SKM-1 treated with dmso at 0.1 percent for 144 hours (cell line): ENCODE data around the gene PNPLA6.
A peak's percentile ranks its signal among the peaks of the same experiment; 100 is the strongest.
"Not testable (repeated sequence)": the region's sequence is repeated elsewhere in the genome, so short reads cannot be mapped to it uniquely, and the experiment has no call there.

Experiments used
- DNase-seq: peaks from one replicate; lab custom pipeline; 2025; ENCODE audit not compliant: unreplicated experiment; lab: John Stamatoyannopoulos, UW

The PNPLA6 gene

DNA sequence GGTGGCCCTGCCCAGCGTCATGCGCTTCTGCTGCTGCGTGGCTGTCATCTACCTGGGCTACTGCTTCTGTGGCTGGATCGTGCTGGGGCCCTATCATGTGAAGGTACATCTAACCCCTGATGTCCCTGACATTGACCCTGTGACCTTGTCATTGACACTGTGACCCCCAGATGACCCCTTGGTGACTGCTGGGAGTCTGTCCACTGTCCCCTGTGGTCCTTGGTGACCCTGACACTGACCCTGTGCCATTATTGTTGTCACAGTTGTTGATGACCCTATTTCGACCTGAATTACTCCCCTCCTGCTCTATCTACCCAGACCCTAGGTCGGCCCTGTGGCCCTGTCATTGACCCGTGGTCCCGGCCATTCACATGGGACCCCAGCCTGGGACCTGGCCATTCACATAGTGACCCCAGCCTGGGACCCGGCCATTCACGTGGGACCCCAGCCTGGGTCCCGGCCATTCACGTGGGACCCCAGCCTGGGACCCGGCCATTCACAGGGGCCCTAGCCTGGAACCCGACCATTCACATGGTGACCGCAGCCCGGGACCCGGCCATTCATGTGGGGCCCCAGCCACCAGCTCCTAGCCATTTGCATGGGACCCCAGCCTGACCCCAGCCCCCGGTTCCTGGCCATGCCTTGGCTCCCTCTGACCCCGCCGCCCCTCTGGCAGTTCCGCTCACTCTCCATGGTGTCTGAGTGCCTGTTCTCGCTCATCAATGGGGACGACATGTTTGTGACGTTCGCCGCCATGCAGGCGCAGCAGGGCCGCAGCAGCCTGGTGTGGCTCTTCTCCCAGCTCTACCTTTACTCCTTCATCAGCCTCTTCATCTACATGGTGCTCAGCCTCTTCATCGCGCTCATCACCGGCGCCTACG, 5.7 kb upstream of the PNPLA6 start:
- DNase-seq, result no peak

DNA sequence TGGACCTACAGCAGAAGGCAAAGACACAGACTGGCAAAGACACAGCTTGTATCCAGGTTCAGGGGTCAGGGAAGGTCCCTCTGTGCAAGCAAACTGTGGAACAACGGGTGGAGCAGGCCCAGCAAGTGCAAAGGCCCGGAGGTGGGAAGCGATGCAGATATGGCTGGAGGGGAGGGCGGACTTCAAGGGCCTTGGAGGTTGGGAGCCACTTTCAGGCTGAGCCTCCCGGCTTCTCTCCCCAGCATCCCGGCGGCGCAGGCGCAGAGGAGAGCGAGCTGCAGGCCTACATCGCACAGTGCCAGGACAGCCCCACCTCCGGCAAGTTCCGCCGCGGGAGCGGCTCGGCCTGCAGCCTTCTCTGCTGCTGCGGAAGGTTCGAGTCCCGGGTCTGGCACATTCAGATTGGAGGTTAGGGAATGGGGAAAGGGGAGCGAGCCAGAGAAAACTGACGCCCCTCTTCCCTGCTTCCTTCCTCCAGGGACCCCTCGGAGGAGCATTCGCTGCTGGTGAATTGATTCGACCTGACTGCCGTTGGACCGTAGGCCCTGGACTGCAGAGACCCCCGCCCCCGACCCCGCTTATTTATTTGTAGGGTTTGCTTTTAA, 2.1 kb upstream of the PNPLA6 start:
- no peak for DNase-seq

DNA sequence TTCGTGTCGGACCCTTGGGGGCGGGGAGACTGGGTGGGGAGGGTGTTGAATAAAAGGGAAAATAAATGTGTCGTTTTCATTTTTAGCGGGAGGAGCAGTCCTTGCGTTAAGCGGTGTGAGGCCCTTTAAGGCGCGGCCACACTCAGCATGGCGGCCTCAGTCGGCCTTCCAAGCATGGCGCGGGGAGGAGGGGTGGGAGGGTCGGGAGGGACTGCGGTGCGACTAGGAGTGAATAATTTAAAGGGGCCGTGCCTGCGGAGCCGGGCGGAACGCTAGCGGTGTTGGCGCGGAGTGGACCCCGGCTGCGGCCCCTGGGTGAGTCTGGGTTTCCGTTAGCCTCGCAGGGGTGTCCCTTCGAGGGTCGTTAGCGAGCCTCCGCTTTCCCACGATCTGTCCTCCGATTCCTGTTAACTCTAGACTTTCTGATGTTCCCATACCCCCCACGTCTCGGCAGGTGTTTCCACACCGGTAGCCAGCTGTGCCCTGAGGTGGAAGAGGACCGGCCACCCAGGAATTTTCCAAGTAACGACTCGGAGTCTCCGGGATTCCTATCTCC, 1.5 kb upstream of the PNPLA6 start:
- no peak for DNase-seq

DNA sequence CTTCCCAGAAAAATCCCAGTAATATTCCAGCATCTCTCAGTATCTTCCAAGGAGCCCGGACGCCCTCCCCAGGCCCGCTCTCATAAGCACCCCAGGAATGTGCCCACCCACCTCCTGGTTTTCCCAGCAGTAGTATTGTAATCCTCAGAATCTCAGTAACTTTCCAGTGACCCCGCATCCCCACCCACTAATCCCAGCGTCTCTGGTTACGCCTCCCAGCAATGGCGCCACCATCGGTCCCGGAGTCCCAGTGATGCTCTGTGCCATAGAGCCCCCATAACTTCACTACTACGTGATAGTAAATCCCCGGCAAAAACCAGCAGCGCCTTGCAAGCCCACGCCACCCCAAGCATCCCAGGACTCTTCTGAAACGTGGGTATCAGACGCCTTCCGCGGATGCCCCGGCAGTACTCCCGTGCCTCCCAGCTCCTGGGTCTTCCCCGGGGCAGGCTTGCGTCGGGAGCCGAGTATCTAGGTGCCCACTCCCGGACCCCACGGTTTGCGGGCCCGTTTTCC, 928 bp upstream of the PNPLA6 start:
- DNase-seq, result no peak

DNA sequence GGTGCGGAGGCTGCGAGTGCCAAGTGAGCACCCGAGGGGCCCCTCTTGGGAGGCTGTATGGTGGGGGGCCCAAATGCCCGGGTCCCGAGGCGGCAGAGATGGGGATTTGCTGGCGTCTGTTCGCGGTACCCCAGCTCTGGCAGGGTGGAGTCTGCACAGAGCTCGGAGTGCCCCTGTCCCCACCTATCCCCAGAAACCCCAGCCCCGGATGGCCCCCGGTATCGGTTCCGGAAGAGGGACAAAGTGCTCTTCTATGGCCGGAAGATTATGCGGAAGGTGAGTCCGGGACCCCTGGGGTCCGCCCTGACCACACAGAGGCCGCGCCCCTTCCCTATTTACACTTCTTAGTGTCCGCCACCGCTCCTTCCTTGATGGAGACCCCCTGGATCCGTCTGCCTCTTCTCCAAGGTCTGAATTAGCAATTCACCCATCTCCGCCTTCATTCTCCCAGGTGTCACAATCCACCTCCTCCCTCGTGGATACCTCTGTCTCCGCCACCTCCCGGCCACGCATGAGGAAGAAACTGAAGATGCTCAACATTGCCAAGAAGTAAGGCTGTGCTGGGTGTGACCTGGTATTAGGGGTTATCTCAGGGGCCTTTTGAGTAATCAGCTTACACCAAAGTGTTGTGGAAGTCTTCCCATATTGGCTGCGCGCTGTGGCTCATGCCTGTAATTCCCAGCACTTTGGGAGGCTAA, 630 bp downstream of the PNPLA6 start:
- no peak for DNase-seq

DNA sequence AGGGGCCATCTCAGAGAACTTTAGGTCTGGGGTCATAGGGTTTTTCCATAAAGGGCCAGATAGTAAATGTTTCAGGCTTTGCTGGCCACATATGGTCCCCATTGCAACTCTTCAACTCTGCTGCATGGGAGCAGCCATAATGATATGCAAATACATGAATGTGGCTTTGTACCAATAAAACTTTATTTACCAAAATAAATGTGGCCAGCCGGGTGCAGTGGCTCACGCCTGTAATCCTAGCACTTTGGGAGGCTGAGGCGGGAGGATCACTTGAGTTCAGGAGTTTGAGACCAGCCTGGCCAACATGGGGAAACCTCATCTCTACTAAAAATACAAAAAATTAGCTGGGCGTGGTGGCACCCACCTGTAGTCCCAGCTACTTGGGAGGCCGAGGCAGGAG, 3.5 kb downstream of the PNPLA6 start:
- DNase-seq, result not testable (repeated sequence)

GRCh38 chr19:7539827-7540425, 4.4 kb downstream of the PNPLA6 start:
- DNase-seq, result no peak

DNA sequence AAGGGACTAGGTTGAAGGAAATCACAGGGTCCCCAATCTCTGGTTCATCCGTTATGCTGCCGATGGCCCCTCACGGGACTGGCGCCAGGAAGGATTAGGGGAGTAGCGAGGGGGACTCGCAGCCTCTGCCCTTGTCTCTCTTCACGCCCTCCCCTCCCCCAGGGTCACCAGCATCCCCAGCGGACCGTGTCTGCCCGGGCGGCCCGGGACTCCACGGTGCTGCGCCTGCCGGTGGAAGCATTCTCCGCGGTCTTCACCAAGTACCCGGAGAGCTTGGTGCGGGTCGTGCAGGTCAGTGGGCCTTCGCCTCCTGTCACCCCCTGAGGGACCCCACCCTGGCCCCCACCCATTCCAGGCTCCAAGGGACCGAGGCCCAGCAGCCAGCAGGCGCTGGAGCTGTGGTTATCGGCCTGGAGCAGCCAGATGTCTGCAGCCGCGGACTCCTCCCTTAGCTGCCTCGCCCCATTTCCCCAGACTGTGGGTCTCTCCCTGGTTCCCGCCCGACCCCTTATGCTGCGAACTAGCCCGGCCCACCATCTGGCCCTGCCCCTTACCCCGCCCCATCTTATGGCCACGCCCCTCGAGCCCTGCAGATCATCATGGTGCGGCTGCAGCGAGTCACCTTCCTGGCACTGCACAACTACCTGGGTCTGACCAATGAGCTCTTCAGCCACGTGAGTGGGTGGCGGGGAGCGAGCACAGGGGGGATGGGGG, 5.4 kb downstream of the PNPLA6 start:
- DNase-seq, result no peak

DNA sequence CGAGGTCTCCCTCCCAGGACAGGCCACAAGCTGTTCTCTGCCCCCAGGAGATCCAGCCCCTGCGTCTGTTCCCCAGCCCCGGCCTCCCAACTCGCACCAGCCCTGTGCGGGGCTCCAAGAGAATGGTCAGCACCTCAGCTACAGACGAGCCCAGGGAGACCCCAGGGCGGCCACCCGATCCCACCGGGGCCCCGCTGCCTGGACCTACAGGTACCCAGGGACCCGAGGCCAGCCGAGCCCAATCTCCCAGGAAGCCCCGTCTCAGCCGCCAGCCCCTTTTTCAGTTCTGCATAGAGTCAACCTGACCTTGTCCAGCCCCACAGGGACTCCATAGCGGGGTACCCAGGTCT, 5.9 kb downstream of the PNPLA6 start:
- no peak for DNase-seq

- DNase-seq, result no peak
Measured at GRCh38 chr19:7541828-7542443, 6.4 kb downstream of the PNPLA6 start.

DNA sequence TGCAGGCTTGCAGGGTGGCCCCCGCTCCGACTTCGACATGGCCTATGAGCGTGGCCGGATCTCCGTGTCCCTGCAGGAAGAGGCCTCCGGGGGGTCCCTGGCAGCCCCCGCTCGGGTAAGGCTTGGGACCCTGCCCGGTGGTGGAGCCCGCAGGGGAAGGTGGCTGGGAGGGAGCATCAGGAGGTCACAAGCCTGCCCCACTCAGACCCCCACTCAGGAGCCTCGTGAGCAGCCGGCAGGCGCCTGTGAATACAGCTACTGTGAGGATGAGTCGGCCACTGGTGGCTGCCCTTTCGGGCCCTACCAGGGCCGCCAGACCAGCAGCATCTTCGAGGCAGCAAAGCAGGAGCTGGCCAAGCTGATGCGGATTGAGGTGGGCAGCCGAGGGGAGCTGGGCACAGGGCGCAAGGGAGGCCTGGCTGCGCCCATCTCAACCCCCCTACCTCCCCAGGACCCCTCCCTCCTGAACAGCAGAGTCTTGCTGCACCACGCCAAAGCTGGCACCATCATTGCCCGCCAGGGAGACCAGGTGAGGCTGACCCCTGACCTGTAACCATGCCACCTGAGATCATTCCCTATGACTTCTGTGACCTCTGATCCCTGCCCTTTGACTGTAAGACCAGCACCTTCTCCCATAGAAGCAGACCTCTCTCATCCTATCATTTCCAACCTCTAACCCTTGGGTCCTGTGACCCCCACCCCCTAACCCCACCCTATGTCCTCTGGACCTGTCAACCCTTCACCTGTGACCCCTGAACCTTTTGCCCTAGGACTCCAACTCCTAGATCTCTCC, 7.2 kb downstream of the PNPLA6 start:
- no peak for DNase-seq

GRCh38 chr19:7544626-7545025, 9.1 kb downstream of the PNPLA6 start:
- DNase-seq, result peak; percentile 78

DNA sequence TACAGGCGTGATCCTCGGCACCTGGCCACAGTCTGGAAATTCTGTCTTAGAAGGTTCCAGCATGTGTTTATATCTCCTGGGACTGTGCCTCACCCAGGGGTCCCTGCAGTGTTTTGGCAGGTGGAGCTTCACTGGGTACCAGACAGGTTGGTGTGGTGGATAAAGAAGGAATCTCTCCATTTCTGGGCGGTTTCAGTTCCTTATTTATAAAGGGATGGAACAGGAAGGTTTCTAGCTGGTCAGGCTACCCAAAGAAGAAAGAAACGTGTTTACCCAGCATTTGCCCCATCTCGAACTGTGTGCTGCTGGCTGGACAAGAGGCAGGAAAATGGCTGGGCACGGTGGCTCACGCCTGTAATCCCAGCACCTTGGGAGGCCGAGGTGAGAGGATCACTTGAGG, 9.8 kb downstream of the PNPLA6 start:
- peak; percentile 24 for DNase-seq

GRCh38 chr19:7545904-7546303, 10.4 kb downstream of the PNPLA6 start:
- DNase-seq, result peak; percentile 77

DNA sequence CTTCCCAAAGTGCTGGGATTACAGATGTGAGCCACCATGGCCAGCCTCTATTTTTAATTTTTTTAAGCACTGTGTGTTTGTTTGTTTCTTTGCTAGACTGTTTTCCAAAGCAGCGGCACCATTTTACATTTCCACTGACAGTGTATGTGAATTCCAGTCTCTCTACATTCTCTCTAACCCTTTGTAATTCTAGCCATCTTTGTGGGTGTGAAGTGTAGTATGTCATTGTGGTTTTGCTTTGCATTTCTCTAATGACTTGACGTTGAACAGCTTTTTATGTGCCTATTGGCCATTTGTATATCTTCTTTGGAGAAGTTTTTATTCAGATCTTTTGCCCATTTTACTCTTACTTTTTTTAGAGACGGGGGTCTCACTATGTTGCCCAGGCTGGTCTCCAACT, 11.6 kb downstream of the PNPLA6 start:
- no peak for DNase-seq

DNA sequence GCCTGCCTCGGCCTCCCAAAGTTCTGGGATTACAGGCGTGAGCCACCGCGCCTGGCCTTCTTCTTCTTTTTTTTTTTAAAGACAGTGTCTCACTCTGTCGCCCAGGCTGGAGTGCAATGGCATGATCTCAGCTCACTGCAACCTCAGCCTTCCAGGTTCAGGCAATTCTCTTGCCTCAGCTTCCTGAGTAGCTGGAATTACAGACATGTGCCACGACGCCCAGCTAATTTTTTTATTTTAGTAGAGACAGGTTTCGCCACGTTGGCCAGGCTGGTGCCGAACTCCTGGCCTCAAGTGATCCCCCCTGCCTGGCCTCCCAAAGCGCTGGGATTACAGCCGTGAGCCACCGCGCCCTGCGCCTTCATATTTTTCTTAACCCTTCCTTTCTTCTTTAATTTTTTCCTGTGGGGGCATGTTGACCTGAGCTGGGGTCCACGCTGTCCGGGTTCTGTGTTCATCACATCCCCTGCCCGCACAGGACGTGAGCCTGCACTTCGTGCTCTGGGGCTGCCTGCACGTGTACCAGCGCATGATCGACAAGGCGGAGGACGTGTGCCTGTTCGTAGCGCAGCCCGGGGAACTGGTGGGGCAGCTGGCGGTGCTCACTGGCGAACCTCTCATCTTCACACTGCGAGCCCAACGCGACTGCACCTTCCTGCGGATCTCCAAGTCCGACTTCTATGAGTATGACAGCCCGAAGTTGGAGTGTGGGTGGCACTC, 14.1 kb downstream of the PNPLA6 start:
- no peak for DNase-seq

DNA sequence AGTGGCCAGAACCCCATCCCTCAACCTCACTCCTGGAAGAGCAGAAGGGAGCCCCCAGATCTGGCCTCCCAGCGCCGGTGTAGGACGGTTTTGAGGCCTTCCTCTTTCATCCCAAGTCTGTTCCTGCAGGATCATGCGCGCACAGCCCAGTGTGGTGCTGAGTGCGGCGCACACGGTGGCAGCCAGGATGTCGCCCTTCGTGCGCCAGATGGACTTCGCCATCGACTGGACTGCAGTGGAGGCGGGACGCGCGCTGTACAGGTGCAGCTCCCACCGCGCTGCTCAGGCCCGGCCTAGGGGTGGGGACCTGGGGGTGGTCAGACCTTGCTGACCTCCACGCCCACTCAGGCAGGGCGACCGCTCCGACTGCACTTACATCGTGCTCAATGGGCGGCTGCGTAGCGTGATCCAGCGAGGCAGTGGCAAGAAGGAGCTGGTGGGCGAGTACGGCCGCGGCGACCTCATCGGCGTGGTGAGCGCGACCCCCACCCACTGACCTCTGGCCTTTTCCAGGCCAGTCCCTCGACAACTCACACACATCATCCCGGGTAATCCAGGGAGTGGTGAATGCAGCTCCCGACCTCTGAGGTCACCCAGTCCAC, 14.8 kb downstream of the PNPLA6 start:
- DNase-seq, result no peak
